NCI-H1930 (cell line): ENCODE data around the gene HLA-DRA.

Experiments used
- DNase-seq, 2 experiments: peaks; one replicate each; lab custom pipeline; 2025; lab: John Stamatoyannopoulos, UW

HLA-DRA gene

GRCh38 chr6:32439602-32440214 is at the start of gene HLA-DRA:
Gene HLA-DRA (plus strand): TSS chr6:32439887. CDS start chr6:32439951, 64 bp downstream.
- peak in 1 of 2 experiments; percentile 51 for DNase-seq

GRCh38 chr6:32391505-32391904 is 48.2 kb upstream of the HLA-DRA start:
- DNase-seq, result no peak

GRCh38 chr6:32393665-32394420 is 45.8 kb upstream of the HLA-DRA start:
- no peak for DNase-seq

GRCh38 chr6:32396028-32396427 is 43.7 kb upstream of the HLA-DRA start:
- no peak for DNase-seq

- no peak for DNase-seq
Observed at GRCh38 chr6:32397252-32397920, 42.3 kb upstream of the HLA-DRA start.

GRCh38 chr6:32401284-32401963 is 38.3 kb upstream of the HLA-DRA start:
- DNase-seq, result no peak

- no peak for DNase-seq
Observed at GRCh38 chr6:32402812-32403211, 36.9 kb upstream of the HLA-DRA start.

GRCh38 chr6:32405656-32406055 is 34.0 kb upstream of the HLA-DRA start:
- DNase-seq, result no peak

GRCh38 chr6:32406197-32406596 is 33.5 kb upstream of the HLA-DRA start:
- no peak for DNase-seq

- DNase-seq, result no peak
Observed at GRCh38 chr6:32406857-32407256, 32.8 kb upstream of the HLA-DRA start, which contains the start of gene BTNL2. Gene BTNL2 (minus strand): TSS chr6:32407181. CDS start chr6:32407123, 58 bp downstream.

GRCh38 chr6:32410906-32411305 is 28.8 kb upstream of the HLA-DRA start:
- DNase-seq, result no peak

- DNase-seq, result no peak
Observed at GRCh38 chr6:32411566-32412327, 27.9 kb upstream of the HLA-DRA start.

- peak; percentile 34 to 77 for DNase-seq
Observed at GRCh38 chr6:32413427-32414047, 26.1 kb upstream of the HLA-DRA start.

GRCh38 chr6:32415521-32416019 is 24.1 kb upstream of the HLA-DRA start:
- peak in 1 of 2 experiments; percentile 71 for DNase-seq

GRCh38 chr6:32416036-32416435 is 23.7 kb upstream of the HLA-DRA start:
- no peak for DNase-seq

GRCh38 chr6:32424589-32425300 is 14.9 kb upstream of the HLA-DRA start:
- DNase-seq, result no peak

- DNase-seq, result no peak
Observed at GRCh38 chr6:32426338-32426737, 13.3 kb upstream of the HLA-DRA start.

- DNase-seq, result no peak
Observed at GRCh38 chr6:32427218-32427617, 12.5 kb upstream of the HLA-DRA start.

- no peak for DNase-seq
Observed at GRCh38 chr6:32427934-32428474, 11.7 kb upstream of the HLA-DRA start.

GRCh38 chr6:32430179-32430578 is 9.5 kb upstream of the HLA-DRA start:
- DNase-seq, result no peak
